Tibial artery (tissue), 4 donors: ENCODE data around the gene PSMB8.

Source experiments
- DNase-seq, 2 donors: peaks; one replicate each; pipeline ENCODE4 v3.0.0-alpha.2; 2019
- H3K27ac ChIP-seq, 2 donors: fragments of 200-600 bp; sonication (generic) in 1 of 2; 1 replicate in 1 of 2; 2 replicates in 1 of 2; pipeline ENCODE4 v1.5.1; 2018 to 2019; ENCODE audit warnings: mild to moderate bottlenecking in 1 of 2
- H3K27me3 ChIP-seq, 2 donors: fragments of 200-600 bp; sonication (generic) in 1 of 2; one replicate each; pipeline versions ENCODE4 v1.5.1 to v1.6.0; 2016 to 2019
- H3K36me3 ChIP-seq, 3 donors: fragments of 200-600 bp; sonication (generic) in 2 of 3; one replicate each; pipeline ENCODE4 v1.5.1; 2016 to 2019; ENCODE audit warnings: mild to moderate bottlenecking in 2 of 3
- H3K4me1 ChIP-seq, 4 donors: fragments of 200-600 bp; sonication (generic) in 2 of 4; 1 replicate in 3 of 4; 2 replicates in 1 of 4; pipeline ENCODE4 v1.5.1; 2016 to 2019
- H3K4me3 ChIP-seq, 2 donors: fragments of 200-600 bp; sonication (generic) in 1 of 2; 1 replicate in 1 of 2; 2 replicates in 1 of 2; pipeline ENCODE4 v1.5.1; 2018 to 2019; ENCODE audit warnings: mild to moderate bottlenecking in 2 of 2
- H3K9me3 ChIP-seq, 3 donors: fragments of 200-600 bp; sonication (generic) in 1 of 3; one replicate each; pipeline ENCODE4 v1.5.1; 2016 to 2019
- CTCF ChIP-seq, 2 experiments: fragments of 200-600 bp in 1 of 2; fragments of 450-650 bp in 1 of 2; IDR thresholded peaks; one replicate each; pipeline ENCODE4 v1.5.1; 2017 to 2019; ENCODE audit warnings: antibody characterized with exemption in 2 of 2, mild to moderate bottlenecking in 1 of 2, moderate library complexity in 1 of 2
- intact Hi-C: fragments of 100-400 bp; cut with DNase I; formaldehyde crosslinking; loops from one replicate; pipeline ENCODE4 v1.15.0; 2023; ENCODE audit warnings: low total_unique reads

Gene PSMB8

GRCh38 chr6:32865724-32866443 is 22.0 kb upstream of the PSMB8 start:
- Histone ChIP-seq H3K4me3 (no peak overlapping the region), H3K36me3 (no peaks in the 10 kb centered on the region), H3K27ac (no peak overlapping the region), H3K9me3 (no peaks in the 10 kb centered on the region), H3K27me3 (peaks cover 0 to 8% of the 10 kb centered on the region in 2 donors), H3K4me1 (peaks cover 0 to 4% (median 2%) of the 10 kb centered on the region in 4 donors)
- no peak for DNase-seq
- intact Hi-C loops = loop anchor here (5.0 kb wide), 1 partner anchor 39 kb away; no protein-coding TSS in a partner anchor
- TF ChIP-seq CTCF (IDR thresholded peaks at IDR 0.05) = no peak

- no peaks in the 10 kb centered on the region for H3K27me3 ChIP-seq
- no peak for DNase-seq
- intact Hi-C loops = no loop called here
- peaks cover 0 to 4% (median 2%) of the 10 kb centered on the region in 4 donors for H3K4me1 ChIP-seq
- no peak overlapping the region for H3K27ac ChIP-seq
- H3K9me3 ChIP-seq = no peaks in the 10 kb centered on the region
- H3K4me3 ChIP-seq = no peak overlapping the region
- TF ChIP-seq CTCF (IDR thresholded peaks at IDR 0.05) = no peak
- H3K36me3 ChIP-seq = peaks cover 0 to 17% (median 0%) of the 10 kb centered on the region in 3 donors
Measured at GRCh38 chr6:32862725-32863124, 18.9 kb upstream of the PSMB8 start.

GRCh38 chr6:32860674-32861073 is 16.8 kb upstream of the PSMB8 start:
- DNase-seq = no peak
- Histone ChIP-seq H3K36me3 (peaks cover 0 to 19% (median 0%) of the 10 kb centered on the region in 3 donors), H3K27me3 (no peaks in the 10 kb centered on the region), H3K4me3 (no peak overlapping the region), H3K27ac (no peak overlapping the region), H3K4me1 (peaks cover 0 to 4% (median 2%) of the 10 kb centered on the region in 4 donors), H3K9me3 (no peaks in the 10 kb centered on the region)
- no peak for TF ChIP-seq CTCF (IDR thresholded peaks at IDR 0.05)
- intact Hi-C loops = no loop called here

GRCh38 chr6:32858194-32858593 is 14.3 kb upstream of the PSMB8 start:
- Histone ChIP-seq H3K9me3 (no peaks in the 10 kb centered on the region), H3K27ac (no peak overlapping the region), H3K4me3 (no peak overlapping the region), H3K4me1 (peaks cover 0 to 11% (median 5%) of the 10 kb centered on the region in 4 donors), H3K27me3 (no peaks in the 10 kb centered on the region), H3K36me3 (peaks cover 0 to 19% (median 0%) of the 10 kb centered on the region in 3 donors)
- no peak for DNase-seq
- no peak for TF ChIP-seq CTCF (IDR thresholded peaks at IDR 0.05)
- intact Hi-C loops = no loop called here

- H3K27me3 ChIP-seq = no peaks in the 10 kb centered on the region
Measured at GRCh38 chr6:32857156-32857891, 13.5 kb upstream of the PSMB8 start.

More at GRCh38 chr6:32857156-32857891, 13.5 kb upstream of the PSMB8 start:
- H3K4me1 ChIP-seq = peaks cover 0 to 14% (median 7%) of the 10 kb centered on the region in 4 donors
- DNase-seq = no peak
- TF ChIP-seq CTCF (IDR thresholded peaks at IDR 0.05) = no peak
- H3K4me3 ChIP-seq = no peak overlapping the region
- H3K36me3 ChIP-seq = peaks cover 0 to 19% (median 0%) of the 10 kb centered on the region in 3 donors
- H3K9me3 ChIP-seq = no peaks in the 10 kb centered on the region
- intact Hi-C loops = no loop called here
- H3K27ac ChIP-seq = no peak overlapping the region
